ENCODE data around the gene GREB1L.

Gene GREB1L

GRCh38 chr18:21450503-21450902, 208.5 kb downstream of the GREB1L start:
- DNase-seq (ENCODE audit: low read depth) = no peak

DNA sequence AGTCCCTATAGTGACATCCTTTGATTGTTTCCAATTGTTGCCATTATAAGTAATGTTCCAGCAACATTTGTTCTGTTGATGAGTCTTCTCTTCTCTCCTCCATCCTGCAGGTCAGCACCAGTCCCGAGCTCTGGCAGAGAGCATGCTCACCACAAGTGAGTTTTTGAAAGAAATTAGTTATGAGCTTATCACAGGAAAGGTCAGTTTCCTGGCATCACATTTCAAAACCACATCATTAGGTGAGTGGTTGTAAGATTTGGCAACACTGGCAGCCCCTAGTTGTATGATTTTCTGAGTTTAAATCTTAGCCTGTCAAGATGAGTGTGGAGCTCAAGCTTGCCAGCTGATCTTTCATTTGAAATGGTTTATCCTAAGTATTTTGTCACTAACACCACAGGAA, 208.9 kb downstream of the GREB1L start:
- no peak for DNase-seq (ENCODE audit: low read depth)

DNA sequence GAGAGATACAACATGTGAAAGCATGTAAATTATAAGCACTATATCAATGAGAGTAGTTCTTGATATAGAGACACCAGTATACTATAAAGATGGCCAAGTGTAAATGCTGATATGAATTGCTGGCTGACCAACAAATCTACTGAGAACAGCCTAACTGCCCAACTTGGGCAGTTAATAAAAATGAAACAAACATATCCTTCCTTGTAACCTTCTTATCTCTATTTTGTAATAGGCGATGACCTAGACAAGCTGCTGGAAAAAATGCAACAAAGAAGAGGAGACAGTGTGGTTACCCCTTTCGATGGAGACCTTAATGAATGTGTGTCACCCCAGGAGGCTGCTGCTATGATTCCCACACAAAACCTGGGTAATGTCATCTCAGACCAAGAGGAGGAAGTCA, 209.8 kb downstream of the GREB1L start:
- DNase-seq (ENCODE audit: low read depth) = no peak

DNA sequence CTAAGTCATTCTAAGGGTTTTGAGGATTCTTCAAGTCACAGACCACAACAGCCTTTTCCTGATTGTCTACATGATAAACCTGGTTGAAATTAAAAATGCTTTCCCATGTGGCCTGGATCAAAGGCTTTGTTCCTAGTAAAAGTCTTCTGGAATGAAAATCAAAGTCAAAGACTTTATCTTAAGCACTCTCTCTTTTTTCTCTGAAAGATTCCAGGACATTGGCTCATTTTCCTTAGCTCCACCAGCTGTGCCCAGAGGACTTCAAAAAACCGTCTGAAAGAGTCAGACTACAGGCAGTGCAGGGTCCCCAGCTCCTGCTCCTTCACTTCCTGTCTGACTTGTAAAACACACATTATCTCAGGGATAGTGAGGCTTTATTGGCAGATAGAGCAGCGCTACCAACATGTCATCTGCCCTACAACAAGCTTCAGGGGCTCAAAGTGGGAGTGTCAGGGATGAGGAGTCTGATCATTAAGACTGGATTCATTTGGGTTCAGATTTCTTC, 210.3 kb downstream of the GREB1L start:
- DNase-seq (ENCODE audit: low read depth) = no peak

DNA sequence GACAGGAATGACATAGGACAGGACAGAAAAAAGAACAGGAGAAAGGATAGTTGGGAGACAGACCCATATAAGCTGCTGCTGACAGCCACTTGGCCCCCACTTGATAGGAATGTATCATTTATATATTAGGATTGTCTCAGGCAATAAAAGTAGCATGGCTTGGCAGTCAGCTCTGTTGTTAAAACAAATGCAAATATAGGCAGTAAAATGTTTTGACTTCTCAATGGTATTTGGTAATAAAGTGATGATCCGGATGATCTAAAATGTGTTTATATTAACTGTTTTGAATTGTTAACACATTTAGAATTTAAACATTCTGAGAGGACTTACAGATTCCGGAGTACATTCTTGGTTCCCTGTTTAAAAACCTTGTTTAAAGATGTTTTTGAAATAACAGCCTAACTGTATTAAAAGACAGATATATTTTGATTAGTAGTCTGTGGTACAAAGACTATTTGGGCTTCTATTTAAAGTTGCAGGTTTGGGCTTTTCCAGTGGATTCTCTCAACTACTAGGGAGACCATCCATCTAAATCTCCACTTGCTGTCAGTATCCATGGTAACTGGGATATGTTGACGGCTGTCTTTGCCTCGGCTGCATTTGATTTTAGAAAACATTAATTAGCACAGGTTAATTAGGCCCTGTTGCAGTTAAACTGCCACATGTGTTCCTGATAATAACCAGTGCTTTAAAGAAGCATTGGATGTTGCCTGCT, 210.9 kb downstream of the GREB1L start:
- no peak for DNase-seq (ENCODE audit: low read depth)

- DNase-seq (ENCODE audit: low read depth) = no peak
Measured at GRCh38 chr18:21453511-21453901, 211.5 kb downstream of the GREB1L start.

- no peak for DNase-seq (ENCODE audit: low read depth)
Measured at GRCh38 chr18:21454725-21455124, 212.7 kb downstream of the GREB1L start.

DNA sequence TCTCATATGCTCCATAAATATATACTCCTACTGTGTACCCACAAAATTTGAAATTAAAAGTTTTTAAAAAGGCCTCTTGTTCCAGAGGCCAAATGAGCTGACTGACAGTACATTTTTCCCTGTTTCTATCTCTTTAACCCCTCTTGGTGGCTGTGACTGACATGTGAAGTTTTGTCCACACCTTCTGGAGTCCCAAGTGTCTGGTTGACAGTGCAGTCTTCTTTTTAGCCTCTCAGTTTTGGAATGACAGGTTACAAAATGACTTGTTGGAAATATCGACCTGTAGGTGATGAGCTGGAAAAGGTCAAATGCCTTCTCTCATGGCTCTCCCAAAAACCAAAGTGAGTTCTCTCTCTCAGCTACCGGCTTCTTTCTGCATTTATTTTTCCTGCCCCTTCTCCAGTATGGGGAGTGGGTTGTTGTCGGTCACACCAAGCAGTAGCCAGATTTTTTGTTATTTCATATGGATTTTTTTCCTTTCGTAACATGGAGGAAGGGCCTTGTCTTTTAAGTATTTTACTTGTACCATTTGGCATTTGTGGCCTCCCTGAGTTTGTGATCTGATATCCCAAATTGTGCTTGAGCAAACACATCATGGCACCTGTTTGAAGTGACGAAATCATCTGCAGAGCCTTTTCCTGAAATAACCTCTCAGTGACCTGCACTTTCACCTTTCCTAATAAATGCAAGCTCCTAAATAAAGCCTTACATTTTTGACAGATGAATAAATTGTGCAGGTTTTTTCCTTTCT, 214.6 kb downstream of the GREB1L start:
- DNase-seq (ENCODE audit: low read depth) = no peak

DNA sequence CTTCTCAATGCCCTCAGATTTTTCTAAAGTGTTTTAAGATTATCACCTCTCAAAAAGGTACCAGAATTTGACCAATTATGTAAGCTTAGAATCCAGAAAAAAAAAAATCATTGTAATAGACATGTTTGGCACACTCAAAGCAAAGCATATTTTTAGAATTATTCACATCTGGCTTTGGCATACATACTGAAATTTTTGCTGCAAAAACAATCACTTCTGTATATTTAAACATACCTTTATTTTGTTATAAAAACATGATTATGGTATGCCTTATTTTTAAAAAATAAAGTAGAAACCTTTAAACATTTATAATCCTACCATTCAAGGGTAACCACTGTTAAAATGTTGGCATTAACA, 215.1 kb downstream of the GREB1L start:
- no peak for DNase-seq (ENCODE audit: low read depth)

DNA sequence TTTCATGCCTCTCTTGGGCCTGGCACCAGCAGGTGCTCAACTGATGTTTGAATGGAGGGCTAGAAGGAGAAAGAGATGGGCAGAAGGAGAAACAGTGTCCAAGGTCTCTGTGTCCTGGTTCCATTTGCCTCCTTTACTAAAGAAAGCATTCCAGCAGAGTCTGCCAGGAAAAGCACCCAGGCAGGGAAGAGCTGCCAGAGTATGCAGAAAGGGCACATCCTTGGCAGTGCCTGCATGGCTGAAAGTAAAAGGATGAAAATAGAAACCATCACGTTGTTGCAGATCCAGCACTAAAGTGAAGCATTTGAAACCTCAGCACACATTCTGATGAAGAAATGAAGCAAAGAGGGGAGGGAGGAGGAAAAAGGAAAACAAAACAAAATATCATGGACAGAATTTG, 216.3 kb downstream of the GREB1L start:
- DNase-seq (ENCODE audit: low read depth) = no peak

DNA sequence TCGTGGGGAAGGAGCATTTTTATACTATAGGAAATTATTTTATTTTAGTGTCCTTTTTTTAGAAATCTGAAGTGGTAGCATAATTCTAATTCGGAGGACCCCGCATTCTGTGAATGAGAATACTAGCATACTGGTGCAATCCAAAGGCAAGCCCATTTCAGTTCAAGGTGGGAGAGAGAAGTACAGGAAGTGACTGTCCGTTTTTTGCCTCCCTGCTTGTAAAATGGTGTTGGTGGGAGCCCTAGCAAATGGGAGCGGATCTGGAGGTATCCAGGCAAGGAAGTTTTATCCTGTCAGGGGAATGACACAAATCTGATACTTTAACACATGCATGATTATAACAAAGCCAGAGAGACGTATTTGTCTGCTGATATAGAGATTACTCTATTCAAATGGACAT, 216.8 kb downstream of the GREB1L start:
- DNase-seq (ENCODE audit: low read depth) = no peak

- no peak for DNase-seq (ENCODE audit: low read depth)
Measured at GRCh38 chr18:21459706-21460286, 217.8 kb downstream of the GREB1L start.

- DNase-seq (ENCODE audit: low read depth) = no peak
Measured at GRCh38 chr18:21461460-21461859, 219.4 kb downstream of the GREB1L start.

GRCh38 chr18:21463718-21464117, 221.7 kb downstream of the GREB1L start:
- no peak for DNase-seq (ENCODE audit: low read depth)

DNA sequence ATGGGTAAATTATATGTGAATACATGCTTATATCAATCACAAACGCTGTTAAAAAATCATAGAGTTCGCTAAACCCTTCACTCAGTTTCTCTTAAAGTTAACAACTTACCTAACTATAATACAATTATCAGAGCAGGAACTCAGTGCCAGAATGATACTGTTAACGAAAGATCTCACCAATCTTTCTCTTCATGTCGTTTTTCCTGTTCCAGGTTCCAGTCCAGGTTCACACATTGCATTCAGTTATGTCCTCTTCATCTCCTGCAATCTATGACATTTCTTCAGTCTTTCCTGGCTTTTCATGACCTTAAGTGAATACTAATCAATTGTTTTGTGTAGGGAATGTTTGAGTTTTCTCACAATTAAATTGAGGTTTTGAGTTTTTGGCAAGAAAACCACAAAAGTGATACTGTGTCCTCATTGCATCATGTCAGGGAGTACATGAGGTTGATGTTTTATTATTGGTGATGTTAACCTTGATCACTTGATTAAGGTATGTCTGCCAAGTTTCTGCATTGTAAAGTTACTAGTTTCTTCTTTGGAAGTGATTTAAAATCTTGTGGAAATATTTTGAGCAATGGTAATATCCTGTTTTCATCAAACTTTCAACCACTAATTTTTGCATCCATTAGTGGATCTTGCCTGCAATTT, 226.6 kb downstream of the GREB1L start:
- no peak for DNase-seq (ENCODE audit: low read depth)

DNA sequence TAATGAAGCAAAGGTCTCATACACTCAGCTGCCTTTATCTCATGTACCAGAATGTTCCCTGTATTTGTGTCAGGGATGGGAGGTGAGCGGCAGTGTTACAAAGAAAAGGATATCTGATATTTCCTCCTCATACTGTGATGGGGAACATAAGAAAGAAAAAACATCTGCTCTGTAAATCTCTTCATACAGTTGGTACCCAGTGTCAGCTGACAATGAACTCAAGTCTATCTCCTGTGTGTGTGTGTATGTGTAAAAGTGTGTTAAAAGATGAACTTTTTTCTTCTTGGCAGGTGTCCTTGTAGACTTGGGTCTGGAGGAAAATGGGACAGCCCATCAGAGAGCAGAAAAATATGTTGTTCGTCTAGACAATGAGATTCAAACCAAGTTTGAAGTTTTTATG, 230.7 kb downstream of the GREB1L start:
- no peak for DNase-seq (ENCODE audit: low read depth)

GRCh38 chr18:21474621-21475020, 232.6 kb downstream of the GREB1L start:
- no peak for DNase-seq (ENCODE audit: low read depth)

GRCh38 chr18:21479721-21480120, 237.7 kb downstream of the GREB1L start:
- no peak for DNase-seq (ENCODE audit: low read depth)

DNA sequence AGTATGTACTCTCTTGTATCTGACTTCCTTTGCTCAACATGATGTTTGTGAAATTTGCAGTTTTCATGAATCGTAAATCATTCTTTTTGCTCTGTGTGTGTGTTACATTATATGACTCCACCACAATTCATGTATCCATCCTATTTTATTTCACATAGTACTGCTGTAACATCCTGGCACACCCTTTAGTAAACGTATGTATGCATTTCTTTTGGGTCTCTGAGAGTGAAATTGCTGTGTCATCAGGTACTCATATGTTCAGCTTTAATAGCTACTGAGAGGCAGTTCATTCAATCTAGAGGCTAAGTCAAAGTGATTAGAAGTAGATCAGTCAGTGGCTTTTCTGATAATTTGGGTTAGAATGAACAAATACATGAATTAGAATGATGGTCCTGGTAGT, 239.7 kb downstream of the GREB1L start:
- DNase-seq (ENCODE audit: low read depth) = no peak

GRCh38 chr18:21483051-21483450, 241.0 kb downstream of the GREB1L start:
- DNase-seq (ENCODE audit: low read depth) = no peak

DNA sequence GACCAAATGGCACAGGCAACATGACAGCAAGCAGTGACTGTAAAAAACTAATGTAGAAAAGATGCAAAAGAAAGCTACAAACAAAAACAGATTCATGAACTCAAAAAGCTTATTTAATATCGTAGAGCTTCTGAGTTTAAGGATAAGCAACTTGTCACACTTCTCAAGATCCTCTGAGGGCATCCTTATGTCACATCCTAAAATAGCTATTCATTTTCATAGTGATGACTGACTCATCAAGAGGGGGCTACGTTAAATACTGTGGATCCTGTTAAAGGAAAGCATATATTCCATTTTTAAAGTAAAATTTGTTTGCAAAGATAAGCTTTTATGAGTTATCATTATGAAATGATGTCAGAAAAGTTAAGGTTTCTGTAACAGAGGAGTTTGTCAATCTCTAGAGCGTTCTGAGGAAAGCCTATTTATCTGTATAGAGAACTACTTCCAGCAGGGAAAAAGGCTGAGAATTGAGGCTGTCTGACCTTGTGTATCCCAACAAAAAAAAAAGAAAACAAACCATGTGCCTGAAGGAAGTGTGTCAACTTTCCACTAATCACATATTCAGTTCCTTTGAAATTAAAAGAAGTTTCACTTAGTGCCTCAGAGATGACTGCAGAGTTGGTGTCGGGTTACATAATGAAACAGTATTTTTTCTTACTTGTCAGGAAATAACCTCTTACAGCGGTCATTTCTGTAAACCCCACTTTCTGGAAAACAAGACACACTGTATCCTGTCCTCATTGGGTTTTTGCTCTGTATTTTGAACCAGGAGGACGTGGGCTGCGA, 243.0 kb downstream of the GREB1L start:
- no peak for DNase-seq (ENCODE audit: low read depth)

GRCh38 chr18:21486905-21487437, 244.9 kb downstream of the GREB1L start:
- DNase-seq (ENCODE audit: low read depth) = no peak

All from CMK (cell line).